Osteocyte (in vitro differentiated cells): ENCODE measurements around the gene FOXJ3. TPM values are rescaled to one million over a fixed set of nuclear protein-coding genes. Genes with fewer than 3 reads are reported as not detected.

Experiments used
- DNase-seq: peaks from one replicate; pipeline ENCODE4 v3.0.0; 2021; ENCODE audit warnings: mixed read lengths; ENCODE audit not compliant: unreplicated experiment; ENCODE audit errors: extremely low spot score
- H3K27ac Mint-ChIP-seq: one replicate; pipeline ENCODE4 v1.8.0; 2021; ENCODE audit warnings: mild to moderate bottlenecking, mixed read lengths; ENCODE audit not compliant: unreplicated experiment
- H3K27me3 Mint-ChIP-seq: one replicate; pipeline ENCODE4 v1.8.0; 2021; ENCODE audit warnings: mixed read lengths; ENCODE audit not compliant: unreplicated experiment
- H3K36me3 Mint-ChIP-seq: one replicate; pipeline ENCODE4 v1.8.0; 2021; ENCODE audit warnings: mixed read lengths; ENCODE audit not compliant: unreplicated experiment
- H3K4me1 Mint-ChIP-seq: one replicate; pipeline ENCODE4 v1.8.0; 2021; ENCODE audit warnings: mixed read lengths; ENCODE audit not compliant: unreplicated experiment
- H3K4me3 Mint-ChIP-seq: one replicate; pipeline ENCODE4 v1.8.0; 2021; ENCODE audit warnings: mild to moderate bottlenecking, moderate library complexity, mixed read lengths; ENCODE audit not compliant: unreplicated experiment
- H3K9me3 Mint-ChIP-seq: one replicate; pipeline ENCODE4 v1.8.0; 2021; ENCODE audit warnings: mixed read lengths; ENCODE audit not compliant: unreplicated experiment
- total RNA-seq: library from RNA; stranded (reverse); gene quantifications from 2 replicates; pipeline ENCODE4 v1.2.1, GENCODE V29; 2021
- TF ChIP-seq, protein P1 (sequence below): fragments of 200-600 bp; sonication (generic); IDR thresholded peaks from 2 replicates; pipeline ENCODE4 v1.5.0; 2021; ENCODE audit warnings: antibody characterized with exemption, mild to moderate bottlenecking, moderate library complexity

The FOXJ3 gene
- total RNA-seq, 1 donor from 2014 or later, result 34.6 TPM

DNA sequence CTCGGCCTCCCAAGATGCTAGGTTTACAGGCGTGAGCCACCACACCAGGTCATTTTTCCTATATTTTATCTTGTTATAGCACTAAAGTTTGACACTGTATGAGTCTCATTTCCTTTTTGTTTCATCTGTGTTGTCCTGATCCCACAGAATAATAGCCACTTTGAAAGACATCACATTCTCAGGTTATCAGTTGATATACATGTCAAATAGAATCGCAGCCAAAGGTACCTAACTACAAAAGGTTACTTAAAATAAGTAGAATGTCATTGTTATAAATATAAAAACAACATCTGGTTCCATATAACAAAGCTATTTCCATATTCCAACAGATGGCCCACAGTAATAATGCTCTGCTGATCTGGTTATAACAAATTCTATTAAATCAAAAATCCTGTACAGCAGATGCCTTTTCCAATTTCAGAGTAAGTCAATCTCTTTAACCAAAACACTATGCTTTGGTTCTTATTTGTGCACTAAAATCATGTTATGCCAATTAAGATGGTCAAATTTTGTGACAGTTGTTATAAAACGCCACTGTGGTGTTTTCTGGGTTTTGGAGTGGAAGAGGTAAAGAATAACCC, 6.0 kb downstream of the FOXJ3 start:
- Mint-ChIP-seq H3K36me3 (no peaks in the 10 kb centered on the region), H3K27me3 (no peaks in the 10 kb centered on the region), H3K9me3 (no peaks in the 10 kb centered on the region), H3K4me3 (no peak overlapping the region), H3K4me1 (peaks cover 19% of the 10 kb centered on the region), H3K27ac (no peak overlapping the region)
- DNase-seq, result no peak
- TF ChIP-seq, protein P1, sequence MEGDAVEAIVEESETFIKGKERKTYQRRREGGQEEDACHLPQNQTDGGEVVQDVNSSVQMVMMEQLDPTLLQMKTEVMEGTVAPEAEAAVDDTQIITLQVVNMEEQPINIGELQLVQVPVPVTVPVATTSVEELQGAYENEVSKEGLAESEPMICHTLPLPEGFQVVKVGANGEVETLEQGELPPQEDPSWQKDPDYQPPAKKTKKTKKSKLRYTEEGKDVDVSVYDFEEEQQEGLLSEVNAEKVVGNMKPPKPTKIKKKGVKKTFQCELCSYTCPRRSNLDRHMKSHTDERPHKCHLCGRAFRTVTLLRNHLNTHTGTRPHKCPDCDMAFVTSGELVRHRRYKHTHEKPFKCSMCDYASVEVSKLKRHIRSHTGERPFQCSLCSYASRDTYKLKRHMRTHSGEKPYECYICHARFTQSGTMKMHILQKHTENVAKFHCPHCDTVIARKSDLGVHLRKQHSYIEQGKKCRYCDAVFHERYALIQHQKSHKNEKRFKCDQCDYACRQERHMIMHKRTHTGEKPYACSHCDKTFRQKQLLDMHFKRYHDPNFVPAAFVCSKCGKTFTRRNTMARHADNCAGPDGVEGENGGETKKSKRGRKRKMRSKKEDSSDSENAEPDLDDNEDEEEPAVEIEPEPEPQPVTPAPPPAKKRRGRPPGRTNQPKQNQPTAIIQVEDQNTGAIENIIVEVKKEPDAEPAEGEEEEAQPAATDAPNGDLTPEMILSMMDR, result no peak

DNA sequence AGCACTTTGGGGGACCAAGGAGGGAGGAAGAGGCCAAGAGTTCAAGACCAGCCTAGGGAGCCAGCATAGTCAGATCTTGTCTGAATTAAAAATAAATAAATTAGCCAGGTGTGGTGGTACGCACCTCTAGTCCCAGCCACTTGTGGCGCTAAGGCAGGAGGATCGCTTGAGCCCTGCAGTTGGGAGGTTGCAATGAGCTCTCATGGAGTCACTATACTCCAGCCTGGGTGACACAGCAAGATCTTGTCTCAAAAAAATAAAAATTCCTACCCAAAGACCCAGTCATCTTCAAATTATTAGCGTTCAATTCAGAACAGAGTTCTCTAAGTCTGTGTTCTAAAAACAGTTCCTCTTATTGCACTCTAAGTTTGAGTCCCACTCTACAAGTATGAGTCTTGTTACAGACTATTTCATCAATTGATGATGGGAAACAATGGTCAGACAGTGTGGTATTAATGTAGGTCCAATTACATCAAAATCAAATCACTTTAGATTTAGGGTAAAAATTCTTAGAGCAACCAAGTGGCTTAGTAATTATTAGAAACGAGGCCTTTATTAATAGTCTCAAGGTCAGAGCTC, 6.9 kb downstream of the FOXJ3 start:
- TF ChIP-seq, protein P1, result no peak
- no peak overlapping the region for H3K4me3 Mint-ChIP-seq
- H3K4me1 Mint-ChIP-seq, result peaks cover 14% of the 10 kb centered on the region
- H3K27me3 Mint-ChIP-seq, result no peaks in the 10 kb centered on the region
- no peaks in the 10 kb centered on the region for H3K9me3 Mint-ChIP-seq
- H3K36me3 Mint-ChIP-seq, result no peaks in the 10 kb centered on the region
- no peak overlapping the region for H3K27ac Mint-ChIP-seq
- DNase-seq, result no peak

DNA sequence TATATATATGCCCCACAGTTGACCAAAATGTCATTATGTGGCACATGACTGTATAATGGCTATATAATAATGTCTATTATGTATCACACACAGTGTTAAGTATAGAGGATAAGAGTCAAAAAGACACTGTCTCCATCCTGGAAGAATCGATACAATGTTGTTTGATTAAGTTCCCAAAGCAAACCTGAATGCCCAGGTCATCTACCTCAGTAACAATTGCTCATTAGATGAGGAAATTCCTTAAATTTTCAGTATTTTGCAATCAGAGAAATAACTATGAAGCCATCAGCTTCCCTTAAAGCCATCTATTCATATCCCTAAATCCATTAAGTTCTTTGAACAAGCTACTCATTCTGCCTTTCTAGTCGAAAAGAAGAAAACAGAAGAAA, 10.0 kb downstream of the FOXJ3 start:
- Mint-ChIP-seq H3K27me3 (no peaks in the 10 kb centered on the region), H3K36me3 (peaks cover 3% of the 10 kb centered on the region), H3K4me1 (peaks cover 28% of the 10 kb centered on the region), H3K4me3 (no peak overlapping the region), H3K27ac (no peak overlapping the region), H3K9me3 (no peaks in the 10 kb centered on the region)
- DNase-seq, result no peak
- TF ChIP-seq, protein P1, result no peak

DNA sequence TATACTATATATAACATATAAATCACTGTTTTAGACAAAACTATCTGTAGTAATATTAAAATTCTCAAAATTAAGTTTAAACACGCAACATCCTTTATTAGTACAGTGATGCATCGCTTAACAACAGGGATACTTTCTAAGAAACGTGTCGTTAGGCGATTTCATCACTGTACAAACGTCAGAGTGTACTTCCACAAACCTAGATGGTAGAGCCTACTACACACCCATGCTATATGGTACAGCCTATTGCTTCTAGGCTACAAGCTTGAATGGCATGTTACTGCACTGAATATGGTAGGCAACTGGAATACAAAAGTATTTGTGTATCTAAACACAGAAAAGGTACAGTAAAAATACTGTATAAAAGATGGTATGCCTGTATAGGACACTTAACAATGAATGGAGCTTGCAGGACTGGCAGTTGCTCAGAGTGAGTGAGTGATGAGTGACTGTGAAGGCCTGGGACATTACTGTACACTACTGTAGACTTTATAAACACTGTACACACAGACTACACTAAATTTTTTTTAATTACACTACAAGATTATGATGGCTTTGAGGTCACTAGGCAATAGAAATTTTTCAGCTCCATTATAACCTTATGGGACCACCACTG, 10.5 kb downstream of the FOXJ3 start:
- no peak for DNase-seq
- Mint-ChIP-seq H3K27ac (no peak overlapping the region), H3K9me3 (no peaks in the 10 kb centered on the region), H3K36me3 (peaks cover 3% of the 10 kb centered on the region), H3K4me1 (peaks cover 33% of the 10 kb centered on the region), H3K27me3 (no peaks in the 10 kb centered on the region), H3K4me3 (no peak overlapping the region)
- TF ChIP-seq, protein P1, result no peak

DNA sequence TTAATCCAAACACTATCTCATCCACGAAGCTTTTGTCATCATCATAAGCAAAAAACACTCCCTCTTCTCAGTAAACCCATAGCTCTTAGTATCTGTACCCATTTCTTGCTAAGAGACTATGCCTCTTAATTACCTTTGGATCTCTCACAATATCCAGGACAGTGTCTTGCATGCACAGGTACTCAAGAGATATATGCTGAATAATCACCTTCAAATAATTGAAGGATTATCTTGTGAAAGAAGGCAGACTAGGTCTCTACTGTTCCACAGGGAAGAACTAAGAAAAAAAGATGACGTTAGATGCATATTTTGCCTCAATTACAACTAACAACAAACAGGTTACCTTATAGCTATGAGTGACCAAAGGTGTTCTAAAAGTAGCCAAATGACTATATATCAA, 11.5 kb downstream of the FOXJ3 start:
- TF ChIP-seq, protein P1, result no peak
- no peak for DNase-seq
- Mint-ChIP-seq H3K9me3 (no peaks in the 10 kb centered on the region), H3K36me3 (peaks cover 3% of the 10 kb centered on the region), H3K27me3 (no peaks in the 10 kb centered on the region), H3K27ac (no peak overlapping the region), H3K4me1 (peaks cover 43% of the 10 kb centered on the region), H3K4me3 (no peak overlapping the region)
